HG03139 (cell line): ENCODE measurements around the gene AGBL2.
A peak's percentile ranks its signal among the peaks of the same experiment; 100 is the strongest.
"Not testable (repeated sequence)": the region's sequence is repeated elsewhere in the genome, so short reads cannot be mapped to it uniquely, and the experiment has no call there.

Experiments used
- ATAC-seq: cut with Tn5 transposase; IDR thresholded peaks from one replicate; pipeline ENCODE4 v1.9.1; 2021; ENCODE audit not compliant: unreplicated experiment

Gene AGBL2

GRCh38 chr11:47636331-47636730 lies 78.8 kb downstream of the AGBL2 start:
- not testable (repeated sequence) for ATAC-seq

DNA sequence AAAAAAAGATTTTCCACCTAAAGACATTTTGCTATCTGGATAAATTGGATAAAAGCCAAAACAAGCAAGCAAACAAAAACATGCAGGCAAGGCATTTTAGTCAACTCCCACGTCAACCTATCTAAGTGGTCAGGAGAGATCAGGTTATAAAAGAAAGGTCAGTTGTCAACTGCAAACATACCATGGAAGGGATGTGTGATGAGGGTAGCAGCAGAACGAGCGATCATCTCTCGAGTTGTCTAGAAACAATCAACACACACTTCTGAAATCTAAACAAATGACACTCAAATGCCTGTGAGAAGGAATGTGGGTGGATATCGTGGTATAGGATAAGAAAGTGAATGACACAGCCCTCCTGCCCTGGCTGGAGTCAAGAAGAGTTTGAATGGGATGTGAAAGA lies 83.7 kb downstream of the AGBL2 start:
- no peak for ATAC-seq

- ATAC-seq: no peak
These were observed 87.1 kb downstream of the AGBL2 start for GRCh38 chr11:47628026-47628425.

DNA sequence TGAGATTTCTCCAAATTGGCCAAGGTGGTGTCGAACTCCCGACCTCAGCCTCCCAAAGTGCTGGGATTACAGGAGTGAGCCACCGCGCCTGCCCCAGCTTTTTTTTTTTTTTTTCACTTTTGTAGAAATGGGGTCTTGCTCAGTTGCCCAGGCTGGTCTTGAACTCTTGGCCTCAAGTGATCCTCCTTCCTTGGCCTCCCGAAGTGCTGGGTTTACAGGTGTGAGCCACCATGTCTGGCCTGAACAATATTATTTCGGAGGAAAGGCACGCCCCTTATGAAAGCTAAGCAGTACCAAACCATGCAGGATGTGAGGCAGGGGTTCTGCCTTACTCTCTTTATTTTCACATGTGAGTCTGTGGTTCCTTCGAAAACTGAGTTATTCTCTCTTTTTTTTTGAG lies 88.9 kb downstream of the AGBL2 start:
- no peak for ATAC-seq

GRCh38 chr11:47620836-47621378 lies 94.3 kb downstream of the AGBL2 start:
- ATAC-seq: no peak

DNA sequence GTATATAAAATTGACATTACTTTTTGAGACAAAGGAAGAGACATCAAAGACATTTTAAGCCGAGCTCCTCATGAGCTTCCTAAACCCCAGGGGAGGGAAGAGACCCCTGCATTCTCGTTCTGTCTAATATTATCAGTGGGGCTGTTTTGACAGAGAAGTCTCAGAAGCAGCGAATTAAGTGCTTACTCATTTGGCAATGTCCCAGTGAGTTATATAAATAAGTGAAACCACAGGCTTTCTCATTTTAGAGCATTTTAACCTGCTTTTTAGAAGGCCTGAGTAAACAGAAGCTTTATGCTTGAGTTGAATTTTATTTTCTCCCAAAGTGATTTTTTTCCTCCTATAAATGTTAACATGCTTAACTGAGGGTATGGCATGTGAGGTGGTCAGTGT lies 97.8 kb downstream of the AGBL2 start:
- no peak for ATAC-seq

GRCh38 chr11:47616726-47617416 lies 98.3 kb downstream of the AGBL2 start:
- no peak for ATAC-seq

GRCh38 chr11:47615249-47615648 lies 99.9 kb downstream of the AGBL2 start:
- ATAC-seq: no peak

DNA sequence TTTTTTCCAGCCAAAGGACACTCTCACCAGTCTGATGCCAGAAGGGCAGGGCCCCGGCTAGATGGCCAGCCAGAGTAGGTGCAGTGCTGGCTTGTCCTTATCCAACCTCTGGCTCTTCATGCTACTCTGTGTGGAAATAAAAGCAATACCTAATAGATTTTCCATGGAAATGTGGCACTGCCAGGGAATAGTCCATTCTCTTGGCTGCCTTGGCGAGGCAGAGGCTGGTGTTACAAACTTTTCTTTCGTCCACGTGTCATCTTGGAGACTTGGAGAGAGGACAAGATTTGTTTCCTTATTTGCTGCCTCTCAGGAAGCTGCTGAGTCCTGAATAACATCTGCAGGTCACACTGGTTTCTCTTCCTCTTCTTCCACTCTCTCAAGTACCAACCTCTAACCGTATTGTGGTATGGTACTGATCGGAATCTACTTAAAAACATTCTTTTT lies 103.8 kb downstream of the AGBL2 start:
- ATAC-seq: peak; percentile 54

- ATAC-seq: no peak
These were observed 105.5 kb downstream of the AGBL2 start for GRCh38 chr11:47609675-47610074.
